B cell (primary cell): Measurements from ENCODE around the gene BUD13. TPM values are rescaled to one million over a fixed set of nuclear protein-coding genes. Genes with fewer than 3 reads are reported as not detected.

Experiments used
- ATAC-seq: fragments of 200-7000 bp; cut with Tn5 transposase; one replicate; pipeline ENCODE4 v1.10.0; 2021; ENCODE audit warnings: low read depth, mild to moderate bottlenecking, moderate number of reproducible peaks, moderate library complexity
- CTCF ChIA-PET: fragments of 350-600 bp; sonication (Branson Sonifier 250); formaldehyde crosslinking; loops from one replicate; lab custom pipeline; 2021; ENCODE audit warnings: antibody characterized with exemption, inconsistent platforms; lab: Charles Lee
- POLR2A ChIA-PET: fragments of 350-600 bp; sonication (Branson Sonifier 250); formaldehyde crosslinking; loops from one replicate; lab custom pipeline; 2021; ENCODE audit warnings: antibody characterized with exemption; lab: Charles Lee
- DNase-seq: peaks from one replicate; pipeline ENCODE4 v3.0.0; 2013
- H2AFZ ChIP-seq: 2 replicates; pipeline ENCODE4 v1.6.1; 2012; ENCODE audit warnings: mild to moderate bottlenecking, low read depth, low read length; ENCODE audit not compliant: insufficient read depth, poor library complexity, severe bottlenecking
- H3K27ac ChIP-seq, 2 donors: 1 replicate in 1 of 2; 2 replicates in 1 of 2; pipeline ENCODE4 v1.5.1; 2012 to 2013; ENCODE audit warnings: low read length in 2 of 2, mild to moderate bottlenecking in 2 of 2, moderate library complexity in 1 of 2
- H3K27me3 ChIP-seq, 4 experiments: fragments of 200-600 bp in 1 of 4; sonication (generic) in 1 of 4; replicated peaks in 1 of 4; 1 replicate in 2 of 4; 2 replicates in 2 of 4; pipeline versions ENCODE4 v1.6.1 to v1.7.0; 2013 to 2016; ENCODE audit warnings: low read length in 3 of 4, mild to moderate bottlenecking in 2 of 4, mixed read lengths in 1 of 4, moderate library complexity in 1 of 4; ENCODE audit not compliant: insufficient read depth in 4 of 4, control insufficient read depth in 3 of 4; ENCODE audit errors: control extremely low read depth in 1 of 4
- H3K36me3 ChIP-seq, 2 experiments: replicated peaks in 1 of 2; 1 replicate in 1 of 2; 2 replicates in 1 of 2; pipeline versions ENCODE4 v1.6.1 to v1.7.1; 2013; ENCODE audit warnings: low read length in 1 of 2; ENCODE audit not compliant: insufficient read depth in 2 of 2, control insufficient read depth in 1 of 2; ENCODE audit errors: control extremely low read depth in 1 of 2, extremely low read depth in 1 of 2
- H3K4me1 ChIP-seq, 2 donors: fragments of 200-600 bp in 1 of 2; sonication (generic) in 1 of 2; 1 replicate in 1 of 2; 2 replicates in 1 of 2; pipeline versions ENCODE4 v1.5.1 to v1.6.1; 2013 to 2017; ENCODE audit warnings: low read length in 2 of 2; ENCODE audit not compliant: control insufficient read depth in 2 of 2, insufficient read depth in 2 of 2
- H3K4me2 ChIP-seq: replicated peaks from 2 replicates; pipeline ENCODE3; 2012; ENCODE audit warnings: mild to moderate bottlenecking, low read depth, low read length; ENCODE audit not compliant: poor library complexity, severe bottlenecking
- H3K4me3 ChIP-seq, 5 experiments: fragments of 200-600 bp in 1 of 5; sonication (generic) in 1 of 5; 1 replicate in 3 of 5; 2 replicates in 2 of 5; pipeline versions ENCODE4 v1.5.1 to v1.7.0; 2011 to 2016; ENCODE audit warnings: low read length in 4 of 5, mild to moderate bottlenecking in 4 of 5, low read depth in 2 of 5, control low read depth in 1 of 5, moderate library complexity in 1 of 5; ENCODE audit not compliant: insufficient read depth in 1 of 5; ENCODE audit errors: control extremely low read depth in 1 of 5, extremely low read depth in 1 of 5
- H3K79me2 ChIP-seq: fragments of 200-600 bp; sonication (generic); one replicate; pipeline ENCODE4 v1.6.0; 2016; ENCODE audit warnings: low read length; ENCODE audit not compliant: control insufficient read depth, insufficient read depth
- H3K9ac ChIP-seq: fragments of 200-600 bp; sonication (generic); 2 replicates; pipeline ENCODE4 v1.6.1; 2017; ENCODE audit warnings: mild to moderate bottlenecking, low read length, moderate library complexity
- H3K9me3 ChIP-seq, 3 donors: one replicate each; pipeline versions ENCODE4 v1.6.1 to v1.7.1; 2013; ENCODE audit warnings: low read length in 2 of 3; ENCODE audit not compliant: control insufficient read depth in 2 of 3, insufficient read depth in 1 of 3; ENCODE audit errors: control extremely low read depth in 1 of 3
- H4K20me1 ChIP-seq: 2 replicates; pipeline ENCODE4 v1.6.0; 2012; ENCODE audit warnings: mild to moderate bottlenecking, low read length; ENCODE audit not compliant: insufficient read depth, control insufficient read depth, poor library complexity, severe bottlenecking
- H3K27ac Mint-ChIP-seq: one replicate; pipeline ENCODE4 v1.8.0; 2021; ENCODE audit warnings: mixed read lengths
- H3K27me3 Mint-ChIP-seq: one replicate; pipeline ENCODE4 v1.8.0; 2021; ENCODE audit warnings: mixed read lengths
- H3K4me1 Mint-ChIP-seq: one replicate; pipeline ENCODE4 v1.8.0; 2021; ENCODE audit warnings: mixed read lengths
- H3K4me3 Mint-ChIP-seq: one replicate; pipeline ENCODE4 v1.8.0; 2021; ENCODE audit warnings: mixed read lengths
- H3K9me3 Mint-ChIP-seq: one replicate; pipeline ENCODE4 v1.8.0; 2022; ENCODE audit warnings: mixed read lengths; ENCODE audit not compliant: insufficient read depth
- CTCF ChIP-seq: fragments of 200-600 bp; IDR thresholded peaks from one replicate; pipeline ENCODE4 v1.8.0; 2022; ENCODE audit warnings: antibody characterized with exemption, mild to moderate bottlenecking
- EZH2 ChIP-seq: IDR thresholded peaks from 2 replicates; pipeline ENCODE4 v1.6.1; 2012; ENCODE audit warnings: borderline replicate concordance, low read depth, mild to moderate bottlenecking, moderate library complexity, low read length; ENCODE audit not compliant: insufficient read depth, poor library complexity, severe bottlenecking
- WGBS: methylation state at CpG from one replicate; pipeline ENCODE4 v1.1.5; 2013; ENCODE audit warnings: missing lambda C conversion rate; ENCODE audit not compliant: insufficient coverage; 5-methylcytosine and 5-hydroxymethylcytosine counted together
- intact Hi-C: fragments of 100-400 bp; cut with micrococcal nuclease; formaldehyde crosslinking; loops from one replicate; pipeline ENCODE4 v1.10.0; 2022
- polyA plus RNA-seq: library from polyadenylated mRNA; depleted of rRNA; stranded (reverse); fragments of >200 nt; gene quantifications from 2 replicates; pipeline ENCODE4 v1.2.3, GENCODE V29; 2012
- total RNA-seq, 2 donors: library from RNA; stranded (reverse); fragments of 120-200 nt in 1 of 2; gene quantifications; 1 replicate in 1 of 2; 2 replicates in 1 of 2; pipeline versions ENCODE4 v1.2.3 to v1.2.4, GENCODE V29; 2013 to 2022

BUD13 gene
- total and polyA plus RNA-seq, 2 donors (not counting 1 experiment from before 2014, with no cell fraction given) = 14.1 to 24.2 TPM

- WGBS = 100% methylated on average over 1 of the region's 1 CpG
- Mint-ChIP-seq H3K4me3 (no peak overlapping the region), H3K9me3 (no peaks in the 10 kb centered on the region), H3K27ac (no peak overlapping the region), H3K27me3 (peaks cover 5% of the 10 kb centered on the region), H3K4me1 (no peaks in the 10 kb centered on the region)
- ATAC-seq = no peak
- Histone ChIP-seq H2AFZ (no peak overlapping the region), H3K79me2 (no peaks in the 10 kb centered on the region), H3K27me3 (peaks cover 0 to 3% (median 0%) of the 10 kb centered on the region in 4 experiments), H3K36me3 (no peaks in the 10 kb centered on the region), H3K4me3 (no peak overlapping the region), H3K4me1 (no peaks in the 10 kb centered on the region), H4K20me1 (no peaks in the 10 kb centered on the region), H3K9ac (no peak overlapping the region), H3K9me3 (no peaks in the 10 kb centered on the region), H3K27ac (no peak overlapping the region), H3K4me2 (no peak overlapping the region)
- ChIA-PET POLR2A (no interaction called here), CTCF (interaction anchor here (2.0 kb wide), 1 partner anchor 22 kb away, joined by 5 read pairs; no protein-coding TSS in a partner anchor)
- intact Hi-C loops = no loop called here
- DNase-seq = no peak
- TF ChIP-seq EZH2 (no peak), CTCF (no peak)
Observed at GRCh38 chr11:116813170-116813569, 40.4 kb upstream of the BUD13 start.

DNA sequence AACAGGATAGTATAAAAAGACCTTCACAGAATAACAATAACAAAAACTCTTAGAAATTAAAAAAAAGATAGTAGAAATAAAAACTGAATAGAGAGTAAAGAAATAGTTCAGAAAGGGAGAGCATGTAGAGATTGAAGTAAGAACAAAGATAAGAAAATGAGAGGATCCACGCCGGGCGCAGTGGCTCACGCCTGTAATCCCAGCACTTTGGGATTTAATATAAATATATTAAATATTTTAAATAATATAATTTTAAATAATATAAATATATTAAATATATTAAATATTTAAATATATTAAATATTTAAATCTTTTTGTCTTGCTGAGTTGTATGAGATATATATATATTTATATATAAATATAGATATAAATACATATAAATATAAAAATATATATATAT is 39.3 kb upstream of the BUD13 start:
- H3K4me1 ChIP-seq = no peaks in the 10 kb centered on the region
- Mint-ChIP-seq H3K27ac (no peak overlapping the region), H3K9me3 (no peaks in the 10 kb centered on the region), H3K27me3 (peaks cover 12% of the 10 kb centered on the region), H3K4me3 (no peak overlapping the region), H3K4me1 (no peaks in the 10 kb centered on the region)
- no peak overlapping the region for H3K4me2 ChIP-seq
- H3K4me3 ChIP-seq = no peak overlapping the region
- H4K20me1 ChIP-seq = no peaks in the 10 kb centered on the region
- ChIA-PET CTCF (no interaction called here), POLR2A (no interaction called here)
- no peak overlapping the region for H3K27ac ChIP-seq
- no peaks in the 10 kb centered on the region for H3K9me3 ChIP-seq
- H3K9ac ChIP-seq = no peak overlapping the region
- H3K27me3 ChIP-seq = peaks cover 0 to 3% (median 0%) of the 10 kb centered on the region in 4 experiments
- H3K36me3 ChIP-seq = no peaks in the 10 kb centered on the region
- TF ChIP-seq CTCF (no peak), EZH2 (no peak)
- DNase-seq (no peak), ATAC-seq (no peak)
- intact Hi-C loops = no loop called here
- no peak overlapping the region for H2AFZ ChIP-seq
- no peaks in the 10 kb centered on the region for H3K79me2 ChIP-seq
- no CpG with 5 or more reads among the region's 4 CpGs for WGBS
